Activated T-cell treated with anti-CD3 and anti-CD28 coated beads, Interleukin-2, amount 50 U/mL, for 72 hours (primary cell): ENCODE measurements around the gene ERBIN. TPM values are rescaled to one million over a fixed set of nuclear protein-coding genes. Genes with fewer than 3 reads are reported as not detected.

Experiments
- ATAC-seq, 2 donors: fragments of 150-1000 bp; cut with Tn5 transposase; replicated peaks in 1 of 2; 2 replicates each; pipeline ENCODE4 v1.10.0; 2021; ENCODE audit warnings: moderate library complexity in 2 of 2, mild to moderate bottlenecking in 1 of 2
- DNase-seq, 2 donors: peaks; one replicate each; pipeline ENCODE4 v3.0.0; 2021 to 2022; ENCODE audit warnings: mixed read lengths in 1 of 2
- H3K27ac Mint-ChIP-seq: one replicate; pipeline ENCODE4 v1.8.0; 2022; ENCODE audit warnings: mild to moderate bottlenecking, moderate library complexity, mixed read lengths
- H3K27me3 Mint-ChIP-seq: one replicate; pipeline ENCODE4 v1.8.0; 2022; ENCODE audit warnings: low read depth, mixed read lengths
- H3K36me3 Mint-ChIP-seq, 2 donors: one replicate each; pipeline ENCODE4 v1.8.0; 2022; ENCODE audit warnings: mixed read lengths in 2 of 2, mild to moderate bottlenecking in 1 of 2; ENCODE audit not compliant: insufficient read depth in 2 of 2
- H3K4me1 Mint-ChIP-seq: one replicate; pipeline ENCODE4 v1.8.0; 2022; ENCODE audit warnings: low read depth, mixed read lengths
- H3K4me3 Mint-ChIP-seq, 2 donors: one replicate each; pipeline ENCODE4 v1.8.0; 2022; ENCODE audit warnings: mild to moderate bottlenecking in 2 of 2, mixed read lengths in 2 of 2, moderate library complexity in 2 of 2
- H3K9me3 Mint-ChIP-seq, 2 donors: one replicate each; pipeline ENCODE4 v1.8.0; 2022; ENCODE audit warnings: mixed read lengths in 2 of 2
- total RNA-seq, 2 donors: library from RNA; stranded (reverse); gene quantifications; one replicate each; pipeline ENCODE4 v1.2.3, GENCODE V29; 2022

ERBIN gene
- total RNA-seq, 2 donors from 2014 or later = 63.6 to 64.4 TPM

DNA sequence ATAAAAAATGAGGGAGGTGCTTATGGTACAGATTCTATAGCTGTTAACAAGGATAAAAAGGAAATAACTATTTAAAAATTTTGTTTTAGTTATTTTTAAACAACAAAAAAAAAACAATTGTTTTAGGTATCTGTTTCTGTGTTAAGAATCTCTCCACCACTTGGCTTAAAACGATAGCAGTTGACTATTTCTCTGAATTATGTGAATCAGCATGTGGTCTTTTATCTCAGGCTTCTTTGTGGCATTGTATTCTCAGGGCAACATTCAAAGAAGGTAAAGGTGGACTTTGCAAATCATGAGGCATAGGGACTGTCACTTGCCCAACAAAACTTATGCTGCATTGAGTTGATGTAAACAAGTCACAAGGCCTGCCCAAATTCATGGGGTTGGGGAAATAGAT lies 55.2 kb downstream of the ERBIN start:
- Mint-ChIP-seq H3K9me3 (peaks cover 0 to 1% of the 10 kb centered on the region in 2 donors), H3K36me3 (peaks cover 3 to 7% of the 10 kb centered on the region in 2 donors), H3K4me1 (peaks cover 36% of the 10 kb centered on the region), H3K27me3 (no peaks in the 10 kb centered on the region), H3K4me3 (no peak overlapping the region), H3K27ac (no peak overlapping the region)
- DNase-seq (no peak), ATAC-seq (peak; percentile 50 to 56)

DNA sequence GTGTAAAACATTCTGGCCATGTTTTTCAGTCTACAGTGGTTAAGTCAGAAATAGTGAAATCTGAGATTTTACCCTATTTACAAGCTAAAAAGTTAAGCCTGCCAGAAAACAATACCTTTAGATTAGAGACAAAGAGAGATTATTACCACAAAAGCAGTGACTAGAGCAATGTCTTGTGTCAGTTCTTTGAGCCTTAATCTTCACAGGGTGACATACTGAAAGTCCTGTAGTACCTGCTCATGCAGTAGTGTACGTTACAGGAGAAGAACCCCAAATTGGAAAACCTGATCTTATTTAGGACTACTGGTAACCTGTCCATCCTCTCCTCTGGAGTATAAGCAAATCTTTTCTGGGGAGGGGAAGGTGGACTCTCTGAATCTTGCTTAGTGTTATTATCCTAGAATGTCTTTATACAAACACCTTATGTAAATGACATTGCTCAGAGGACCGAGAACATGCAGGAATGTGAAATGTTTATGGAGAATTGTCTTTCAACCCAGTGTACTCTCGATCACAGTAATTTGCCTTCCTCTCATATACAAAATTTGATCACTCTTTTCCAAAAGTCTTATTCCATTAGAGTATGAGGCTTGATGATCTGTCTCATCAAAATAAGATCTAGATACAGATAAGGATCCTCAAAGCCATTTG lies 55.7 kb downstream of the ERBIN start:
- ATAC-seq (peak; percentile 9 to 11), DNase-seq (no peak)
- H3K27me3 Mint-ChIP-seq = no peaks in the 10 kb centered on the region
- peaks cover 3 to 7% of the 10 kb centered on the region in 2 donors for H3K36me3 Mint-ChIP-seq
- peaks cover 0 to 1% of the 10 kb centered on the region in 2 donors for H3K9me3 Mint-ChIP-seq
- no peak overlapping the region for H3K27ac Mint-ChIP-seq
- H3K4me1 Mint-ChIP-seq = peaks cover 36% of the 10 kb centered on the region
- no peak overlapping the region for H3K4me3 Mint-ChIP-seq

DNA sequence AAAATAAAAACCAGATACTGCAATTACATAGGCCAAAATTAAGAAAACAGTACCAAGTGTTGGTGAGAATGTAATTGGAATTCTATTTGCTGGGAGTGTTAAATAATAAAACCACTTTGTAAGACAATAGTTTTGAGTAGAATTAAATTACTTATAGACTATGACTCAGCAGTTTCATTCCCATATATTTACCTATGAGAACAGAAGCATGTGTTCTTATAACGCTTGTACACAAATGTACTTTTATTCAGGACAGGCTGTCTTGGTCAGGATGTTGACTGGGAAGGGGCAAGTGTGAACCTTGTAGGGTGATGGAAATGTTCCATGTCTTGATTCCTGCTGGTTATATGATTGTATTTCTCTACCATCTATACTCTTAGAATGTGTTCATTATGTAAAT lies 56.3 kb downstream of the ERBIN start:
- Mint-ChIP-seq H3K9me3 (peaks cover 0 to 1% of the 10 kb centered on the region in 2 donors), H3K36me3 (peaks cover 3 to 7% of the 10 kb centered on the region in 2 donors), H3K27me3 (no peaks in the 10 kb centered on the region), H3K27ac (no peak overlapping the region), H3K4me3 (no peak overlapping the region), H3K4me1 (peaks cover 36% of the 10 kb centered on the region)
- ATAC-seq = no peak
- DNase-seq = no peak

DNA sequence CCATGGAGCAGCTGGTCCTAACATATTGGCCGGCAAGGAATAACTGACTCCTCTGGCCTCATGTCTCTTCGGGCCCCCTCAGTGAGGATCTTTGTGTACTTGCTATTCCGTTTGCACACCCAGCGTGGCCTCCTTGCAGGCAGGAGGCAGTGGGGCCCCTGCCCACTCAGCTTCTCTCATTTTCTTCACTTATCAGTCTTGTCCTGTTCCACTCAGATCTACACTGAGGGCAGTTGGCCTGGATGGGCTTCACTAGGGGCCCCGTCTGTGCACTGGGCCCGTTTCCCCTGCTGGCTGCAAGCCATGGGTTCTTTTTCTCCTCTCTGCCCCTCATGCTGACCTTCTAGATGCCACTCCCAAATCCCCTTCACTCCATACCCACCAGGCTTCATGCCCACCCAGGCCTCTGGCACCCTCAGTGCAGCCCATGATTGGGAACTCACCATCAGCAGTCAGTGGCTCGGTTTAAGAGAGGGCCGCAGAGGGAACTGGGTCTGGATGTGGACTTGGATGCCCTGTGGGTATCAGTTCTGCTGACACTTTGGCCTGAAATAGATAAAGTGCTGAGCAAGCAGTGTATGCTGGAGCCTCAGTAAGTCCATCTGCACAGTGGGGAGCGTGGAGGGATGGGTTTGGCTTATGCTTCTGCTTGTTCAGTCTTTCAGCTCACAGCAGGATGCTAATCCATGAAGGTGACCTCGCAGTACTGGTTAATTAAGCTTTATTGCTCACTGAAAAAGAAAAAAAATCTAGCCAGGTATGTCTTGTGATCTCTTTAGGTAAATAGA lies 57.9 kb downstream of the ERBIN start:
- H3K27me3 Mint-ChIP-seq = no peaks in the 10 kb centered on the region
- H3K4me3 Mint-ChIP-seq = no peak overlapping the region
- no peak overlapping the region for H3K27ac Mint-ChIP-seq
- peaks cover 32% of the 10 kb centered on the region for H3K4me1 Mint-ChIP-seq
- H3K36me3 Mint-ChIP-seq = peaks cover 1 to 2% of the 10 kb centered on the region in 2 donors
- no peak for ATAC-seq
- DNase-seq = no peak
- H3K9me3 Mint-ChIP-seq = peaks cover 0 to 1% of the 10 kb centered on the region in 2 donors

DNA sequence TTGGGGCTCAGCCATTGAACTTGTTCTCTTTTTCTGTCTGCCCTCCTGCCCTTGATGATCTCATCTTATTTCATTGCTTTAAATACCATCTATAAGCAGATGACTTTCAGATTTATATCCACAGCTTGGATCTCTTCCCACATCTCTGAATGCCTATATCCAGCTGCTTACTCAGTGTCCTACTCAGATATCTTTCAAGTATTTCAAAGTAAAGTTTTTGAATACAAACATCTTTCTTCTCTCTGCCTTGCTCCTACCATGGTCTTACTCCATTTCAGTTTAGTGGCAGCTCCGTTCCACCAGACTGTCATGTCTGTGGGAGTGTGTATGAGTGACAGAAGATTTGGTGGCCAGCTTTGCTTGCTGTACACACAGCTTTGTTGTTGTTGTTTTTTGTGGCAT lies 59.7 kb downstream of the ERBIN start:
- Mint-ChIP-seq H3K27me3 (no peaks in the 10 kb centered on the region), H3K36me3 (peaks cover 0 to 3% of the 10 kb centered on the region in 2 donors), H3K4me1 (peaks cover 24% of the 10 kb centered on the region), H3K27ac (no peak overlapping the region), H3K4me3 (no peak overlapping the region), H3K9me3 (no peaks in the 10 kb centered on the region)
- ATAC-seq (no peak), DNase-seq (no peak)

DNA sequence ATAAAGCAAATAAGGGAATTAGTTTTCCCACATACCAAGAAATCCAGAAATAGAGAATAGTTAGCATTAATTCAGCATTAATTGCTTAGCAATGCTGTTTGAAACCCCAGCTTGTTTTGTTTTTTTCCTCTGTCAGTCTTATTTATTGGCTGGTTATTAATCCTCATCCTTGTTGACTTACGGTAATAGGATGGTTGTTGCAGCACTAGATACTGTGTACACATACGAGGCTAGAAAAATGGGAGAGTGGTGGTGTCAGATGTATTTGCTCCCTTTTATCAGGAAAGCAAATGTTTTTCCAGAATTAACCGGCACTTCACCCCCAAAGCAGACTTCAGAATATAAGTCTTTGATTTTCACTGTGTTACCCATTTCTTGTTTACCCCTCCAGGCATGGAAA lies 60.4 kb downstream of the ERBIN start:
- H3K27me3 Mint-ChIP-seq = no peaks in the 10 kb centered on the region
- no peaks in the 10 kb centered on the region for H3K9me3 Mint-ChIP-seq
- DNase-seq = no peak
- H3K27ac Mint-ChIP-seq = no peak overlapping the region
- peaks cover 0 to 3% of the 10 kb centered on the region in 2 donors for H3K36me3 Mint-ChIP-seq
- H3K4me3 Mint-ChIP-seq = no peak overlapping the region
- ATAC-seq = no peak
- H3K4me1 Mint-ChIP-seq = peaks cover 17% of the 10 kb centered on the region

DNA sequence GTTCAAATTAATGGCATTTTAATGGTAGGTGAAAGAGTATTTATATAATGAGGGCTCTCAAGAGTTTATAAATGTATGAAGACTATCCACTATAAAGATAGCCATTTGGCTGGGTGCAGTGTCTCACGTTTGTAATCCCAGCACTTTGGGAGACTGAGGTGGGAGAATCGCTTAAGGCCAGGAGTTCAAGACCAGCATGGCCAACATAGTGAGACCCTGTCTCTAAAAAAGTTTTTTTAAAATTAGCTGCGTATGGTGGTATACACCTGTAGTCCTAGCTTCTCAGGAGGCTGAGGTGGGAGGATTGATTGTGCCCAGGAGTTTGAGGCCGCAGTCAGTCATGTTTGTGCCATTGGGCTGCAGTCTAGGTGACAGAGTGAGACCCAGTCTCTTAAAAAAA lies 61.6 kb downstream of the ERBIN start:
- no peak for ATAC-seq
- Mint-ChIP-seq H3K9me3 (no peaks in the 10 kb centered on the region), H3K27ac (no peak overlapping the region)

DNA sequence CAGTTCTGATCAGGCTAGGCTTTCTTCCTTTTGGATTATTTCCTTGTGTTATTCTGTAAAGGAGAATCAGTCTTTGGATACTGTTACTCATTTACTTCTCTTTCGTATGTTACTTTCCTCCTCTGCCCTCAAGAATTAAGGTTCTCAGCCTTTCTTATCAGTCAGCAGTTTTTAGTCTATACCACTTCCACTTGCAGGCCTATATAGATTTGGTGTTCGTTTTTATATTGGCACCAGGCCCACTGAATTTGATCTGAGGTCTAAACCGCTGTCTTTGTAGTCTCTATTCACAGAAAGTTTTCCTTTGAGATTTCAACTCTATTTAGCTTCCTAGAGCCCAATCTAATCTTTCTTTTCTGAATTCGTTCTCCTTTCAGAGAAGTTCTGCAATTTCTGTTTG lies 62.8 kb downstream of the ERBIN start:
- ATAC-seq = no peak
- H3K4me1 Mint-ChIP-seq = peaks cover 6% of the 10 kb centered on the region
- H3K9me3 Mint-ChIP-seq = no peaks in the 10 kb centered on the region
- peak overlapping the region; percentile 61 for H3K27ac Mint-ChIP-seq
- peaks cover 0 to 3% of the 10 kb centered on the region in 2 donors for H3K36me3 Mint-ChIP-seq
- DNase-seq = no peak
- H3K4me3 Mint-ChIP-seq = no peak overlapping the region
- no peaks in the 10 kb centered on the region for H3K27me3 Mint-ChIP-seq

More for the DNA sequence above, 61.6 kb downstream of the ERBIN start:
- Mint-ChIP-seq H3K4me1 (peaks cover 6% of the 10 kb centered on the region), H3K36me3 (peaks cover 0 to 3% of the 10 kb centered on the region in 2 donors), H3K27me3 (no peaks in the 10 kb centered on the region), H3K4me3 (no peak overlapping the region)
- no peak for DNase-seq

DNA sequence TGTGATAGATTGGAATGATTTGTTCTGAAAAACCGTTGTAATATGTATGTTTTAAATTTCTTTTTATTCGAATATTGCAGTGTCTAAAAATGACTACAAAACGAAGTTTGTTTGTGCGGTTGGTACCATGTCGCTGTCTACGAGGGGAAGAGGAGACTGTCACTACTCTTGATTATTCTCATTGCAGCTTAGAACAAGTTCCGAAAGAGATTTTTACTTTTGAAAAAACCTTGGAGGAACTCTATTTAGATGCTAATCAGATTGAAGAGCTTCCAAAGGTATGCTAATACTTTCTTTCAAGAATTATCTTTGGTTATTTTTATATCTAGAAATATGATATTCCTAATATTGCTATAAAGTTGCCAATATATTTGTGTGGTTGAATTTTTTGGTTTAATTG lies 66.3 kb downstream of the ERBIN start:
- Mint-ChIP-seq H3K4me3 (no peak overlapping the region), H3K27ac (no peak overlapping the region), H3K27me3 (no peaks in the 10 kb centered on the region), H3K9me3 (no peaks in the 10 kb centered on the region), H3K4me1 (peaks cover 11% of the 10 kb centered on the region), H3K36me3 (peaks cover 4 to 13% of the 10 kb centered on the region in 2 donors)
- no peak for ATAC-seq
- DNase-seq = no peak

DNA sequence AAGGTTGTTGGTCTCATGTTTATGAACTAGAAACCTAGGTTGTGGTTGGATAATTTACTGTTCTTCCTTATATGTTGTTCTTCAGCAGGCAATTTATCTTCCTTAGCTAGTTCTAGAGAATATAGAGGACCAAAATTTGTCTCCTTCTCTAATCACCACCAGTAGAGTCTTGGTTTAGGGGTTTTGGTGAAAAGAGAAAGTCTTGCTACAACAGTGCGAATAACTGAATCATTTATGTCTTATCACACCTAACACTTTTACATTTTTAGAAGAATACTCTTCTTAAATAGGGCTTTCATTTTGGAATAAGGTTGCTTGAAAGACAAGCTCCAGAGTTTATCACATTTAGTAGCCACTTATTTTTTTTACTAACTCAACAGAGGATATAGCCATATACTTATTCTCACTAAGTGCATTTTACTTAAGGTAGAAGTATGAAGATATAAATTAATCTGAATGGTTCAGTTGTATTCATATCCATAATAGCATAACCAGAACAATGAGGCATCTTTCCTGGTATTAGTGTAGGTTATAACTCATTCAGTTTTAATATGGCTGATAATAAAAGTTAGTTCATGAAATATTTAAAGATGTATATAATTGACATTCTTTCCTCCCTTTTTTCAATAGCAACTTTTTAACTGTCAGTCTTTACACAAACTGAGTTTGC lies 67.9 kb downstream of the ERBIN start:
- no peak for DNase-seq
- Mint-ChIP-seq H3K4me3 (peak overlapping the region in 1 of 2 donors; percentile 14), H3K27ac (peak overlapping the region; percentile 7), H3K27me3 (no peaks in the 10 kb centered on the region), H3K9me3 (no peaks in the 10 kb centered on the region), H3K4me1 (peaks cover 10% of the 10 kb centered on the region), H3K36me3 (peaks cover 4 to 15% of the 10 kb centered on the region in 2 donors)
- ATAC-seq = peak in 1 of 2 donors; percentile 39

DNA sequence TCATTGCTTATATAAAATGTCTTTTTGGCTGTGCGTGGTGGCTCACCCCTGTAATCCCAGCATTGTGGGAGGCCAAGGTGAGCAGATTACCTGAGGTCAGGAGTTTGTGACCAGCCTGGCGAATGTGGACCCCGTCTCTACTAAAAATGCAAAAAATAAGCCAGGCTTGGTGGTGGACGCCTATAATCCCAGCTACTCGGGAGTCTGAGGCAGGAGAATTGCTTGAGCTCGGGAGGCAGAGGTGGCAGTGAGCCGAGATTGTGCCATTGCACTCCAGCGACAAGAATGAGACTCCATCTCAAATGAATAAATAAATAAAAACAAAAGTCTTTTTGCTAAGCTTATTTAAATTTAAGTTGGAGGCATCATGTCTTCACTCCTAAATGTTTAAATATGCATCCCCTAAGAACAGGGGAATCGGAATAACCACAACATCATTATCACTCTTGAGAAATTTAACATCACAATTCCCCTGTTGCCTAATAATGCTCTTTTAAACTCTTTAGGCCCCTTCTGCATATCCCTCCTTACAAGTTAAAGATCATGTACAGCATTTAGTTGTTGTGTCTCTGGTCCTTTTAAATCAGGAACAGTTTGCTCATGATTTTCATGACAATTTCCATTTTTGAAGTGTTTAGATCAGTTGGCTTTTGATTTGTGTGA lies 72.8 kb downstream of the ERBIN start:
- DNase-seq (no peak), ATAC-seq (no peak)
- Mint-ChIP-seq H3K27me3 (no peaks in the 10 kb centered on the region), H3K27ac (no peak overlapping the region), H3K4me1 (peaks cover 35% of the 10 kb centered on the region), H3K9me3 (no peaks in the 10 kb centered on the region), H3K36me3 (peaks cover 9 to 21% of the 10 kb centered on the region in 2 donors), H3K4me3 (no peak overlapping the region)

DNA sequence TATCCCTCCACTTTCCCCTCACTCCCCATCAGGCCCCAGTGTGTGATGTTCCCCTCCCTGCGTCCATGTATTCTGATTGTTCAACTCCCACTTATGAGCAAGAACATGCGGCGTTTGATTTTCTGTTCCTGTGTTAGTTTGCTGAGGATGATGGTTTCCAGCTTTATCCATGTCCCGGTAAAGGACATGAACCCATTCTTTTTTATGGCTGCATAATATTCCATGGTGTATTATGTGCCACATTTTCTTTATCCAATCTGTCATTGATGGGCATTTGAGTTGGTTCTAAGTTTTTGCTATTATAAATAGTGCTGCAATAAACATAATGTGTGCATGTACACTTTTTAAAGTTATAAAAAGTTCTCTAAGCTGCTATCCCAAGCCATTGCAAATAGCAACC lies 75.6 kb downstream of the ERBIN start:
- H3K9me3 Mint-ChIP-seq = peaks cover 2 to 6% of the 10 kb centered on the region in 2 donors
- no peak for DNase-seq
- H3K27me3 Mint-ChIP-seq = no peaks in the 10 kb centered on the region
- ATAC-seq = no peak
- H3K4me3 Mint-ChIP-seq = peak overlapping the region in 1 of 2 donors; percentile 59
- H3K27ac Mint-ChIP-seq = no peak overlapping the region
- peaks cover 36% of the 10 kb centered on the region for H3K4me1 Mint-ChIP-seq
- peaks cover 10 to 30% of the 10 kb centered on the region in 2 donors for H3K36me3 Mint-ChIP-seq

DNA sequence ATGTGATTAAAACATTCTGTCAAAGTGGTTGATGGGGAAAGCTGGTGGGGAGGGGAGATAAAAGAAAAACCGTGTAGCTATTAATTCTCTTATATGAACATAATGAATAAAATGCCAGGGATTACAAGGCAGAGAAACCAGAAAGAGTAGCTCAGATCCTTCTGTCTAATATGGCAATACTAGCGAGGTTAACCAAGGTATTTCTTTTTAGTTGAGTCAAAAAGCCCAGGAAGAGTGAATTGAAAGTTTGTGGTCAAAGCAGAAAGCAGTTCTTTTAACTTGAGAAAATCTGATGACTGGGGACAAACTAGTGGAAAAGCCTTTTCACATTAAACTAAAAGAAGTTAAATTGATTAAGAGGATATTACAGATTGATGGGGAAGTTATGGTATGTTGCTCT lies 76.0 kb downstream of the ERBIN start:
- peak; percentile 64 to 70 for ATAC-seq
- Mint-ChIP-seq H3K9me3 (peaks cover 2 to 6% of the 10 kb centered on the region in 2 donors), H3K4me3 (peak overlapping the region in 1 of 2 donors; percentile 59), H3K27me3 (no peaks in the 10 kb centered on the region), H3K27ac (peak overlapping the region; percentile 62), H3K36me3 (peaks cover 11 to 28% of the 10 kb centered on the region in 2 donors), H3K4me1 (peaks cover 36% of the 10 kb centered on the region)
- no peak for DNase-seq
